HFF-Myc (cell line): ENCODE measurements around the gene SLC2A5.
"Not testable (repeated sequence)": the region's sequence is repeated elsewhere in the genome, so short reads cannot be mapped to it uniquely, and the experiment has no call there.

Experiments
- DNase-seq: peaks from one replicate; pipeline ENCODE4 v3.0.0-alpha.2; 2011; ENCODE audit warnings: low read depth; ENCODE audit errors: extremely low read depth
- H3K4me3 ChIP-seq: replicated peaks from 2 replicates; pipeline ENCODE4 v1.5.1; 2011; ENCODE audit warnings: low read depth, mild to moderate bottlenecking, control low read depth, low read length
- CTCF ChIP-seq: IDR thresholded peaks from 2 replicates; pipeline ENCODE4 v1.5.1; 2012; ENCODE audit warnings: mild to moderate bottlenecking, low read depth, low read length, control low read depth; ENCODE audit errors: missing control alignments

Gene SLC2A5

DNA sequence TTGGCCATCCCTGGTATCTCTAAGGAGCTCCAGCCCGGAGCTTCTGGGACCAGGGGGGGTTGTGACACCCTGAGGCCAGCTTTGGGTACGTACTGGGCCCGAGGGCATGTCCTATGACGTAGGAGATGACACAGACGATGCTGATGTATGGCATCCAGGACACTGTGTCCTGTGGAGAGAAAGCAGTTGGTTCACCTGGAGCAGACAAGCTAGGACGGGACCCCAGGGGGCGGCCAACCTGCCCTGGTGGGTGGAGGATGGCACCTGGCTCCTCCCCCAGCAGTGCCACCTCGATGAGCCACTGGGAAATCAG, 31.1 kb downstream of the SLC2A5 start:
- TF ChIP-seq CTCF: no peak
- no peak overlapping the region for H3K4me3 ChIP-seq
- no peak for DNase-seq

DNA sequence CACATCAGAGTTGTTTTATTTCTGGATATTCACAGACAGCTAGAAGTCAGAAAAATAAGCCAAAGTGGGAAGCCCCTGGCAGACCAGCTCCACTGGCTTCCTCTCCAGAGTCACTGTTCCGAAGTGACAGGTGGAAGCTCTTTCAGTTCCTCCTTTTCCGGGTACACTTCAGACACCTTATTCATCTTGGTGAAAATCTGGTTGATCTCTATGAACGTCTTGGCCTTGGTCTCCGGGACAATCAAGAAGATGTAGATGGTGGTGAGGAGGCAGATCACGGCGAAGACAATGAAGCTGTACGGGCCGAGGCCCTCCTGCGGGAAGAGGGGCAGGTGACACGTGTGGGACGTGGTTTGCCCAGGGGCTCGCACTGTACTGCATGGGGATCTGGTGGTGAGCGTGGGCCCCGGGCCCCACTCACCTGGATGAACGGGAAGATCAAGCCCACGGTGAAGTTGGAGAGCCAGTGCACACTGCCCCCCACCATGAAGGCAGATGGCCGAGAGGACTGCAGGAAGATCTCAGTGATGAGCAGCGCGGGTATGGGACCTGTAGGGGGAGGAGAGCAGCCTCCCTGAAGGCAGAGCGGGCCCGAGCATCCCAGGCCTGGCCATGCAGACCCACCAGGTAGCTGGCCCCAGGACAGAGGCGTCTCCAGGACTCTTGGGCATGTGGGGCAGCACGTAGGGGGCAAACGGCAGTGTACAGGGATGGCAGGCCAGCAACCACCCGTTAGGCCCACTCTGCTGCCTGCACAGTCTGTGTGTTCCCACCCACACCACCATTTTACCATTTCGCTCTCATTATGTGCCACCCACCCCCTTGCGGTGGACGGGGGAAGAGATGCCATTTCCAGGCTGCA, 31.7 kb downstream of the SLC2A5 start:
- DNase-seq: no peak
- no peak for TF ChIP-seq CTCF
- no peak overlapping the region for H3K4me3 ChIP-seq

DNA sequence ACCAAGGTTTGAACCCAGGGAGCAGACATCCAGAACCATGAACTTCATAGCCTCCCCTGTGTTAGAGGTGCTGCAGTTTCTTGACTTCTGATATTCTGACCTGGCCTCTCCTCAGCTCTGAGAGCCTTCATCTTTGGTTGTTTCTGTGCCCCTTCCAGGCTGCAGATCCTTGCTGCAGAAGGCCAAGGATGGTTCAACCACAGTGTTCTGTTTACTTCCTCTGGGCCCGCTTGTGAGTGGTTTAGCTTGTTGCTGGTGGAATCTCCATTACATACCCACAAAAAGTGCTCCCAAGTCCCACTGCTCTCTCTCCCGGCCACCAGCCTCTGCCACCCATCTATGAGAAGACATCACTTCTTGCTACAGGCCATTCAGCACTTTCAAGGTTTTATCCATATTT, 34.2 kb downstream of the SLC2A5 start:
- DNase-seq: no peak
- TF ChIP-seq CTCF: no peak
- H3K4me3 ChIP-seq: no peak overlapping the region

DNA sequence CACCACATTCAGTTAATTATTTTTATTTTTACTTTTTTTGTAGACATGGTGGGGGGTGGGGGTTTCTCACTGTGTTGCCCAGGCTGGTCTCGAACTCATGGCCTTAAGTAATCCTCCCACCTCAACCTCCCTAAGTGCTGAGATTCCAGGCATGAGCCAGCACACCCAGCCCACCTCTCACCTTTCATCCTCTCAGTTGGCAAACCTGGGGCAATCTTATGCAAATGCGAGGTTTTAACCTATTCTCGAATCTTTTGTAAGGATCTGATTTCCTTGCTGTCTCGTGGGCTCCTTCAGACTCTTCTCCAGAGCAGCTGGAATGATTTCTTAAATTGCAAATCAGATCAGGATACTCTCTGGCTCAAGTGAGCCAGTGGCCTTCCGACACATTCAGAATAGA, 36.1 kb downstream of the SLC2A5 start:
- DNase-seq: no peak
- no peak overlapping the region for H3K4me3 ChIP-seq
- no peak for TF ChIP-seq CTCF

DNA sequence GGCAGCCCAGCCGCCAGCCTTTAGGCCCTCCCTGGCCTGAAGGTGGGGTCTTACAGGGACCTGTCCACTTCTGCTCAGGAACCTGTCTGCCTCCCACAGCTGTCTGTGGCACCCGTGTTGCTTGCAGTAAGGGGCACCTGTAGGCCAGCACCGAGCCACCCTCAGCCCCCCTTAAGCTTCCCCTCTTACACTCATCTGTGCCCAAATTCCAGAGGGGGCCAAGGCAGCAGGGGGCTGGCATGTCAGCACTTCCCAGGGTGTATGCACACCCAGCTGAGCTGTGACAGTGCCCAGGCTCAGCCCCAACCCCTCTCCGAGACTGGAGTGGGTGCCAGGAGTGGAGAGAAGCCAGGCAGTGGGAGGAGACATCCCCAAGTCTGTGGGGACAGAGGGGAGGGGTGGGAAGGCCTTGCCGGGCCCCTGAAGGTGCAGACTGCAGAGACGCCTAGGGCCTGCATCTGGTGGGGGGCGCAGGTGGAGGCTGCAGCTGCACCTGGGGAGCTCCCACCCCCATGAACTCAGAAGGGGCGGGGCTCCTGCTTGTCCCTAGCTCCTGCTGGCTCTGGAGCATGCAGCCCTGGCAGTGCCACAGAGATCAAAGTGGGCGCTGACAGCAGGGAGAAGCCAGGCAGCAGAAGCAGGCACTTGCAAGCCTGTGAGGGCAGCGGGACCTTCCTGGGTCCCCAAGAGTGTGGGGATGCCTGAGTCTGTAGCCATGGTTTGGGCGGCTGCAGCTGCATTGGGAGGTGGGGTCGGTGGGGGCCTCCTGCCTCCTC, 37.8 kb downstream of the SLC2A5 start:
- no peak overlapping the region for H3K4me3 ChIP-seq
- DNase-seq: no peak
- TF ChIP-seq CTCF: no peak

DNA sequence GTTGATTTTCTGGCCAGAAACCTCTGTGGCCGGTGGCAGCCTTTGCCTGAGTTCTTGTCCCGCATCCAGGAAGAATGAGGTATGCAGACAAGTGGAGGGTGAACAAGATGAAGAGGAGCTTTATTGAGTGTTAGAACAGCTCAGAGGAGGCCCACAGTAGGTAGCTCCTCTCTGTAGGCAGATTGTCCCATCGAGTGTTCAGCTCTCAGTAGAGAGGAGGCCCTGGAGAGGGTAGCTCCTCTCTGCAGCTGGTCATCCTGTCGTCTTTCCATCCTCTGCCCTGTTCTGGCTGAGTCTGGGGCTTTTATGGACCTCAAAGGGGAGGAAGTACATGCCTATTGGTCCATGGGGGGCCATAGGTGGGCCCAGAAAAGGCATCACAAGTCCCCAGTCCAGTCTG, 38.4 kb downstream of the SLC2A5 start:
- not testable (repeated sequence) for H3K4me3 ChIP-seq, DNase-seq

DNA sequence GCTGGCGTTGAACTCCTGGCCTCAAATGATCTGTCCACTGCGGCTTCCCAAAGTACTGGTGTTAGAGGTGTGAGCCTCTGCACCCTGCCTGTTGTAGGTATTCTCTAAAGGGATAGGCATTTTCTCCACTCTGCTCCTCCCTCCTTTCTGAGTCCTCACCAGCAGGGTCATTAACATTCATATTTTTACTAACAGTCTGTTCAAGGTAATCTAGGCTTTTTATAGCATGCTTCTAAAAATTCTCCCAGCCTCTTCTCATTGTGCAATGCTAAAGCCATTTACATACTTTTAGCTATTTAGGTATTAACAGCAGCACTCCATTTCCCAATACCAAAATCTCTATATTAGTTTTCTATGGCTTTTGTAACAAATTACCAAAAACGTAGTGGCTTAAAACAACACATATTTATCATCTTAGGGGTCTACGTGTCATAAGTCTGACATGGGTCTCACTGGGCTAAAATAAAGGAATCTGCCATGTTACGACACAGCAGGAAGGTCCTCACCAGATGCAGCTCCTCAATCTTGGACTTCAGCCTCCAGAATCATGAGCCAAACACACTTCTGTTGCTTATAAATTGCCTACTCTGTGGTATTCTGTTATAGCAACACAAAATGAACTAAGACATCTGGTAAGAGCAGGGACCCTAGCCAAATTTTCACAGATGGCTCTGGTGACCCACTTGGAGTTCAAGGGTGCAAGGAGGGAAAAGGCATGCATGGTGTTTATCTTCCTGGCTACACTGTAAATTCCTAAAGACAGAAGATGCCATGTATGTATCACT, 40.3 kb downstream of the SLC2A5 start:
- TF ChIP-seq CTCF: no peak
- no peak for DNase-seq

More for the DNA sequence above, 40.3 kb downstream of the SLC2A5 start:
- H3K4me3 ChIP-seq: no peak overlapping the region
